RCC 7860 (cell line): ENCODE data around the gene TRIM40.
"Not testable (repeated sequence)": the region's sequence is repeated elsewhere in the genome, so short reads cannot be mapped to it uniquely, and the experiment has no call there.

ENCODE experiments used
- DNase-seq: peaks from one replicate; pipeline ENCODE4 v3.0.0-alpha.2; 2015; ENCODE audit warnings: low spot score
- FAIRE-seq: peaks from 2 replicates; lab custom pipeline; 2012; peaks lifted over from hg19 to GRCh38; lab: Jason Lieb, UNC

The TRIM40 gene

GRCh38 chr6:30113003-30113759, 22.8 kb upstream of the TRIM40 start, which contains the start of gene TRIM31:
TRIM31 (minus strand) TSS chr6:30113090; CDS start chr6:30112805, 285 bp downstream.
- peak; percentile 21 for DNase-seq
- FAIRE-seq: no peak

- DNase-seq (no peak), FAIRE-seq (no peak)
Measured at GRCh38 chr6:30113841-30114240, 22.1 kb upstream of the TRIM40 start.

GRCh38 chr6:30116724-30117123, 19.2 kb upstream of the TRIM40 start:
- FAIRE-seq: no peak
- DNase-seq: no peak

GRCh38 chr6:30118691-30119090, 17.2 kb upstream of the TRIM40 start:
- not testable (repeated sequence) for FAIRE-seq, DNase-seq

GRCh38 chr6:30121446-30122366, 14.2 kb upstream of the TRIM40 start:
- no peak for DNase-seq
- FAIRE-seq: no peak

- FAIRE-seq: no peak
- DNase-seq: no peak
Measured at GRCh38 chr6:30122515-30122914, 13.4 kb upstream of the TRIM40 start.

GRCh38 chr6:30127238-30128093, 8.5 kb upstream of the TRIM40 start:
- DNase-seq: no peak
- FAIRE-seq: no peak

- no peak for FAIRE-seq
- no peak for DNase-seq
Measured at GRCh38 chr6:30129265-30130178, 6.4 kb upstream of the TRIM40 start.

- DNase-seq (no peak), FAIRE-seq (no peak)
Measured at GRCh38 chr6:30130179-30130679, 5.7 kb upstream of the TRIM40 start.

GRCh38 chr6:30130887-30131862, 4.8 kb upstream of the TRIM40 start:
- FAIRE-seq (peak; percentile 20), DNase-seq (peak; percentile 67)

GRCh38 chr6:30131947-30132497, 3.9 kb upstream of the TRIM40 start:
- DNase-seq (no peak), FAIRE-seq (no peak)

- DNase-seq (no peak), FAIRE-seq (no peak)
Measured at GRCh38 chr6:30135147-30135546, 793 bp upstream of the TRIM40 start.

- no peak for FAIRE-seq
Measured at GRCh38 chr6:30136570-30137286, 788 bp downstream of the TRIM40 start.

GRCh38 chr6:30140240-30140639, 4.3 kb downstream of the TRIM40 start:
- not testable (repeated sequence) for DNase-seq, FAIRE-seq

More at GRCh38 chr6:30136570-30137286, 788 bp downstream of the TRIM40 start:
- no peak for DNase-seq

GRCh38 chr6:30142665-30143064, 6.7 kb downstream of the TRIM40 start:
- DNase-seq: no peak
- FAIRE-seq: no peak

- FAIRE-seq: no peak
- no peak for DNase-seq
Measured at GRCh38 chr6:30143780-30144179, 7.8 kb downstream of the TRIM40 start.

GRCh38 chr6:30144811-30145210, 8.9 kb downstream of the TRIM40 start:
- FAIRE-seq (no peak), DNase-seq (no peak)
